Measurements from ENCODE around the gene COL5A1.
A peak's percentile ranks its signal among the peaks of the same experiment; 100 is the strongest.

Gene COL5A1

GRCh38 chr9:134737842-134738580 is 96.4 kb downstream of the COL5A1 start:
- Histone ChIP-seq H3K27ac (replicated peaks) (no peak overlapping the region), H3K27me3 (ENCODE audit: insufficient read depth, poor library complexity, severe bottlenecking) (no peaks in the 10 kb centered on the region), H3K4me3 (replicated peaks; ENCODE audit: insufficient read depth, low read length) (no peak overlapping the region)
- no peak for DNase-seq (ENCODE audit: low read depth in 1 of 2, low spot score in 1 of 2)
- no peak for TF ChIP-seq POLR2AphosphoS5 (IDR thresholded peaks at IDR 0.05; ENCODE audit: low read depth)
- no peak for TF ChIP-seq SPI1 (IDR thresholded peaks at IDR 0.05; ENCODE audit: borderline replicate concordance, low read depth)
- TF ChIP-seq CTCF (IDR thresholded peaks at IDR 0.05; ENCODE audit: insufficient read depth, low read length): no peak
- no peak for TF ChIP-seq GABPA (IDR thresholded peaks at IDR 0.05; ENCODE audit: low read depth)

- H3K27me3 ChIP-seq (ENCODE audit: insufficient read depth, poor library complexity, severe bottlenecking): no peaks in the 10 kb centered on the region
- no peak overlapping the region for H3K27ac ChIP-seq (replicated peaks)
- DNase-seq (ENCODE audit: low read depth in 1 of 2, low spot score in 1 of 2): peak in 1 of 2 experiments; percentile 36
- TF ChIP-seq GABPA (IDR thresholded peaks at IDR 0.05; ENCODE audit: low read depth): no peak
- no peak for TF ChIP-seq SPI1 (IDR thresholded peaks at IDR 0.05; ENCODE audit: borderline replicate concordance, low read depth)
- TF ChIP-seq POLR2AphosphoS5 (IDR thresholded peaks at IDR 0.05; ENCODE audit: low read depth): no peak
- TF ChIP-seq CTCF (IDR thresholded peaks at IDR 0.05; ENCODE audit: insufficient read depth, low read length): no peak
- TF ChIP-seq REST (IDR thresholded peaks at IDR 0.05; ENCODE audit: insufficient replicate concordance, low read depth): no peak
- H3K4me3 ChIP-seq (replicated peaks; ENCODE audit: insufficient read depth, low read length): no peak overlapping the region
Measured at GRCh38 chr9:134738869-134739659, 97.5 kb downstream of the COL5A1 start.

GRCh38 chr9:134739660-134739968 is 98.0 kb downstream of the COL5A1 start:
- Histone ChIP-seq H3K4me3 (replicated peaks; ENCODE audit: insufficient read depth, low read length) (no peak overlapping the region), H3K27me3 (ENCODE audit: insufficient read depth, poor library complexity, severe bottlenecking) (no peaks in the 10 kb centered on the region), H3K27ac (replicated peaks) (no peak overlapping the region)
- no peak for DNase-seq (ENCODE audit: low read depth in 1 of 2, low spot score in 1 of 2)
- TF ChIP-seq CTCF (IDR thresholded peaks at IDR 0.05; ENCODE audit: insufficient read depth, low read length) (no peak), SPI1 (IDR thresholded peaks at IDR 0.05; ENCODE audit: borderline replicate concordance, low read depth) (no peak), GABPA (IDR thresholded peaks at IDR 0.05; ENCODE audit: low read depth) (no peak), POLR2AphosphoS5 (IDR thresholded peaks at IDR 0.05; ENCODE audit: low read depth) (no peak), REST (IDR thresholded peaks at IDR 0.05; ENCODE audit: insufficient replicate concordance, low read depth) (no peak)

All from HL-60 (cell line).